ENCODE data around the gene KLHL42. TPM values are rescaled to one million over a fixed set of nuclear protein-coding genes. Genes with fewer than 3 reads are reported as not detected.

KLHL42 gene
- total RNA-seq (2016; rRNA removed; fragmentation: Illumina TruSeq; extraction: Trizol) (7.9 and 14.0 TPM in 2 replicates), polyA plus RNA-seq (2011; rRNA removed) (13.5 and 15.5 TPM in 2 replicates), polyA minus RNA-seq (2011; rRNA and poly(A)+ RNA removed; ENCODE audit: low replicate concordance) (30.9 and 54.6 TPM in 2 replicates), Bru-seq, nascent RNA (percentile 72 among the genes with signal in this experiment), BruChase-seq, experiment 1, labeled RNA remaining after a 6-hour chase (percentile 80 among the genes with signal in this experiment), BruChase-seq, experiment 2, labeled RNA remaining after a 2-hour chase (percentile 77 among the genes with signal in this experiment)
- total RNA-seq (2016; cell fraction: cytosol; rRNA removed; fragmentation: Illumina TruSeq; extraction: Trizol; ENCODE audit: low read depth), result 2.3 and 2.6 TPM in 2 replicates
- total RNA-seq (2016; cell fraction: insoluble cytoplasmic fraction; rRNA removed; fragmentation: Illumina TruSeq; extraction: Trizol), result 8.7 and 13.3 TPM in 2 replicates
- total RNA-seq (2016; cell fraction: membrane; rRNA removed; fragmentation: Illumina TruSeq; extraction: Trizol), result 5.1 TPM in 2 replicates
- total RNA-seq (2016; cell fraction: nucleus; rRNA removed; fragmentation: Illumina TruSeq; extraction: Trizol), result 15.7 and 18.7 TPM in 2 replicates
- 7.4 and 8.0 TPM in 2 replicates for polyA plus RNA-seq (2011; cell fraction: cytosol; rRNA removed)
- polyA plus RNA-seq (2011; cell fraction: nucleus; rRNA removed), result 38.3 and 39.4 TPM in 2 replicates
- polyA plus RNA-seq (2012), result 6.4 and 7.7 TPM in 2 replicates
- 2.2 TPM in 2 replicates for polyA plus RNA-seq (2016; cell fraction: cytosol; fragmentation: Illumina TruSeq; extraction: Trizol; ENCODE audit: low read depth)
- polyA plus RNA-seq (2016; cell fraction: insoluble cytoplasmic fraction; fragmentation: Illumina TruSeq; extraction: Trizol; ENCODE audit: low read depth), result 6.6 and 6.8 TPM in 2 replicates
- 3.8 and 4.2 TPM in 2 replicates for polyA plus RNA-seq (2016; cell fraction: membrane; fragmentation: Illumina TruSeq; extraction: Trizol; ENCODE audit: low read depth)
- 24.1 and 25.1 TPM in 2 replicates for polyA plus RNA-seq (2016; cell fraction: nucleus; fragmentation: Illumina TruSeq; extraction: Trizol; ENCODE audit: insufficient read depth, low read depth)
- polyA minus RNA-seq (2011; cell fraction: cytosol; rRNA and poly(A)+ RNA removed), result 6.9 and 7.9 TPM in 2 replicates
- polyA minus RNA-seq (2011; cell fraction: nucleus; rRNA and poly(A)+ RNA removed), result 45.6 and 57.7 TPM in 2 replicates
- long read RNA-seq, experiment 1, full-length matches to known transcripts, result 6 of 7 reads
- long read RNA-seq, experiment 1, partial matches to known transcripts, result 0 of 7 reads
- long read RNA-seq, experiment 1, other reads (novel, unspliced or antisense), result 1 of 7 reads
- long read RNA-seq, experiment 2, full-length matches to known transcripts, result 13 of 23 reads
- long read RNA-seq, experiment 2, partial matches to known transcripts, result 0 of 23 reads
- long read RNA-seq, experiment 2, other reads (novel, unspliced or antisense), result 10 of 23 reads

- intact Hi-C loops (cut with micrococcal nuclease; ENCODE audit: unreplicated experiment), result no loop called here
- DNase-seq (ENCODE audit: low spot score) (peak; percentile 30), FAIRE-seq (no peak), ATAC-seq (peak; percentile 88)
- Histone ChIP-seq H3K4me1 (ENCODE audit: insufficient read depth, low read length) (peaks cover 34% of the 10 kb centered on the region), H3K27ac (ENCODE audit: extremely low read length, insufficient read depth, low read length) (peak within 1 kb of the TSS; percentile 86), H3K79me2 (ENCODE audit: insufficient read depth, low read length) (peaks cover 24% of the 10 kb centered on the region), H3K9ac (ENCODE audit: insufficient read depth, low read depth, low read length) (peak within 1 kb of the TSS; percentile 82), H3K4me3 (replicated peaks in 1 of 3; ENCODE audit: insufficient read depth in 1 of 3, low read depth in 2 of 3, low read length in 3 of 3) (peak within 1 kb of the TSS; percentile 86 to 91 (median 89)), H2AFZ (ENCODE audit: low read length) (peak within 1 kb of the TSS; percentile 76), H3K36me3 (replicated peaks in 1 of 2; ENCODE audit: control insufficient read depth in 1 of 2, insufficient read depth in 2 of 2, low read length in 2 of 2) (no peaks in the 10 kb centered on the region; a peak in 1 of 5 replicates), H3K9me3 (ENCODE audit: low read length) (no peaks in the 10 kb centered on the region), H4K20me1 (ENCODE audit: insufficient read depth, low read length) (no peaks in the 10 kb centered on the region), H3K27me3 (ENCODE audit: control insufficient read depth in 1 of 2, insufficient read depth in 2 of 2, low read length in 2 of 2) (no peaks in the 10 kb centered on the region), H3K4me2 (ENCODE audit: low read depth, low read length) (peak within 1 kb of the TSS; percentile 94)
- WGBS (ENCODE audit: low lambda C conversion rate), result 0% methylated on average over 1 of the region's 92 CpGs
- in situ Hi-C loops (cut with HindIII; ENCODE audit: extremely low pct_ligation_motif_present, low pct_unique_long_range_greater_than_20kb), result no loop called here
- POLR2A ChIA-PET, result interaction anchor here (0.9 to 1.6 kb wide), 8 partner anchors 8 to 184 kb away, joined by 3 to 4 read pairs (median 3); no protein-coding TSS in a partner anchor
- CTCF ChIA-PET (ENCODE audit: low intra/inter-chr PET ratio, low total read pairs), result no interaction called here
- BruUV-seq (replicated peaks), result no TSS peak
- TF ChIP-seq TEAD3 (CRISPR knock-in tag; optimal IDR thresholded peaks at IDR 0.05; ENCODE audit: borderline replicate concordance), result no peak
- 0 out of 2 replicates have a peak, but pooled peaks have one; percentile 38 for TF ChIP-seq ZNF446 (CRISPR knock-in tag; IDR thresholded peaks at IDR 0.05)
- no peak for TF ChIP-seq ZNF121 (CRISPR knock-in tag; IDR thresholded peaks at IDR 0.05)
- peak; percentile 40 for TF ChIP-seq CTCF (CRISPR knock-in tag; IDR thresholded peaks at IDR 0.05)
- 0 out of 2 replicates have a peak, but pooled peaks have one; percentile 48 for TF ChIP-seq ETV6 (CRISPR knock-in tag; conservative IDR thresholded peaks at IDR 0.05)
- TF ChIP-seq ZNF773 (CRISPR knock-in tag; IDR thresholded peaks at IDR 0.05; ENCODE audit: borderline replicate concordance), result peak; percentile 15; the same call in 1 of the 2 replicates
- TF ChIP-seq MTF1 (CRISPR knock-in tag; IDR thresholded peaks at IDR 0.05), result 0 out of 2 replicates have a peak, but pooled peaks have one; percentile 48
- TF ChIP-seq TSC22D2 (CRISPR knock-in tag; IDR thresholded peaks at IDR 0.05; ENCODE audit: borderline replicate concordance), result no peak
- 0 out of 2 replicates have a peak, but pooled peaks have one; percentile 34 for TF ChIP-seq SRY (CRISPR knock-in tag; IDR thresholded peaks at IDR 0.05)
- peak; percentile 76 for TF ChIP-seq YY1 (IDR thresholded peaks at IDR 0.05; ENCODE audit: insufficient read depth, insufficient replicate concordance, low read depth, low read length)
- TF ChIP-seq PRDM15 (CRISPR knock-in tag; IDR thresholded peaks at IDR 0.05), result no peak; the same call in 1 of the 2 replicates
Observed at GRCh38 chr12:27779920-27780611, at the start of gene KLHL42, which contains the start of gene MANSC4. Gene KLHL42, plus strand, starts transcription at chr12:27780233. Its CDS starts 98 bp downstream, at chr12:27780331. Gene MANSC4, minus strand, starts transcription at chr12:27780236. Its CDS starts 8,960 bp downstream, at chr12:27771276.
